Mesendoderm (in vitro differentiated cells): ENCODE data around the gene TCERG1L.

Source experiments
- DNase-seq: peaks from one replicate; pipeline ENCODE4 v3.0.0; 2013
- H2AK5ac ChIP-seq: 2 replicates; pipeline ENCODE4 v1.6.1; 2013; ENCODE audit warnings: low read length, inconsistent platforms
- H2BK120ac ChIP-seq: 2 replicates; pipeline ENCODE4 v1.6.1; 2013; ENCODE audit warnings: low read depth, mild to moderate bottlenecking, low read length, moderate library complexity, mixed read lengths
- H2BK15ac ChIP-seq: replicated peaks from 2 replicates; pipeline ENCODE4 v1.6.1; 2013; ENCODE audit warnings: low read depth, mild to moderate bottlenecking, moderate library complexity
- H2BK5ac ChIP-seq: 2 replicates; pipeline ENCODE4 v1.6.1; 2013; ENCODE audit warnings: low read length, inconsistent platforms
- H3K18ac ChIP-seq: 2 replicates; pipeline ENCODE4 v1.6.1; 2013; ENCODE audit warnings: mild to moderate bottlenecking, low read length, mixed read lengths
- H3K23ac ChIP-seq: one replicate; pipeline ENCODE4 v1.6.1; 2013; ENCODE audit warnings: low read length
- H3K27ac ChIP-seq: 2 replicates; pipeline ENCODE4 v1.5.1; 2013; ENCODE audit warnings: low read depth, mild to moderate bottlenecking, inconsistent platforms, low read length, moderate library complexity
- H3K27me3 ChIP-seq: 2 replicates; pipeline ENCODE4 v1.6.1; 2013; ENCODE audit warnings: low read length, control low read depth, mild to moderate bottlenecking, inconsistent platforms; ENCODE audit not compliant: insufficient read depth, poor library complexity
- H3K36me3 ChIP-seq: 2 replicates; pipeline ENCODE4 v1.6.1; 2013; ENCODE audit warnings: low read length, inconsistent platforms; ENCODE audit not compliant: control insufficient read depth, insufficient read depth
- H3K4ac ChIP-seq: one replicate; pipeline ENCODE4 v1.6.1; 2013; ENCODE audit warnings: low read depth, mild to moderate bottlenecking, low read length, moderate library complexity
- H3K4me1 ChIP-seq: 2 replicates; pipeline ENCODE4 v1.6.1; 2013; ENCODE audit warnings: low read depth, low read length, inconsistent platforms; ENCODE audit not compliant: control insufficient read depth
- H3K4me2 ChIP-seq: 2 replicates; pipeline ENCODE4 v1.6.1; 2013; ENCODE audit warnings: low read length
- H3K4me3 ChIP-seq: 2 replicates; pipeline ENCODE4 v1.5.1; 2013; ENCODE audit warnings: mild to moderate bottlenecking, low read length
- H3K56ac ChIP-seq: one replicate; pipeline ENCODE4 v1.6.1; 2013; ENCODE audit warnings: low read length
- H3K79me1 ChIP-seq: 2 replicates; pipeline ENCODE4 v1.6.1; 2013; ENCODE audit warnings: low read length, inconsistent platforms
- H3K79me2 ChIP-seq: 2 replicates; pipeline ENCODE4 v1.6.1; 2013; ENCODE audit warnings: mild to moderate bottlenecking, low read length; ENCODE audit not compliant: control insufficient read depth, insufficient read depth
- H3K9ac ChIP-seq: 2 replicates; pipeline ENCODE4 v1.6.1; 2013; ENCODE audit warnings: low read length, inconsistent platforms
- H4K5ac ChIP-seq: one replicate; pipeline ENCODE4 v1.6.1; 2013; ENCODE audit warnings: low read length
- H4K8ac ChIP-seq: one replicate; pipeline ENCODE4 v1.6.1; 2013; ENCODE audit warnings: low read depth, mild to moderate bottlenecking, control low read depth, low read length, moderate library complexity
- WGBS: extraction: QIAGEN DNeasy Blood & Tissue Kit; methylation state at CpG from one replicate; pipeline ENCODE4 v1.1.7; 2013; ENCODE audit warnings: low lambda C conversion rate, missing lambda C conversion rate; ENCODE audit not compliant: insufficient coverage; ENCODE audit errors: extremely low coverage; 5-methylcytosine and 5-hydroxymethylcytosine counted together

The TCERG1L gene

DNA sequence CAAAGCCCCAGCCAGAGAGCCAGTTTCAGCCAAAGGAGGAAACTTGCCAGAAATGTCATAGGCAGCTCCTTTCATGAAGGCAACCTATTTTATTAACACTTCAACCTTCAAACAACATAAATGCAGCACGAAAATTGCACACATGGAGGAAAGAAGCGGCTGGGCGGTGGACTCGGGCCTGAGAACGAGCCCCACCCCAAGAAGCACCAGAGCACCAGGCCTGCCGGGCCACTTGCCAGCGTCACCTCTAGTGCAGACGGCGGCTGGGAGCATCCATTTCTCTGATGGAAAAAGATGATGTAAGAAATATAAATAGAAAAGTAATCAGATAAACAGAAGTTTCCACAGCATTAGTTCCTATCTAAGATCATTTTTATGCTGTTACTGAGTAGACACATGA is 100.0 kb downstream of the TCERG1L start:
- no peak overlapping the region for H3K23ac ChIP-seq
- DNase-seq, result no peak
- no peak overlapping the region for H3K56ac ChIP-seq
- H3K4me1 ChIP-seq, result no peaks in the 10 kb centered on the region
- H3K79me2 ChIP-seq, result no peaks in the 10 kb centered on the region
- H3K18ac ChIP-seq, result no peak overlapping the region
- H2BK5ac ChIP-seq, result no peak overlapping the region
- H2AK5ac ChIP-seq, result no peak overlapping the region
- no peak overlapping the region for H2BK15ac ChIP-seq
- no peak overlapping the region for H3K4me3 ChIP-seq
- no peak overlapping the region for H3K27ac ChIP-seq
- H3K4me2 ChIP-seq, result no peak overlapping the region
- no peak overlapping the region for H4K5ac ChIP-seq
- H3K4ac ChIP-seq, result no peak overlapping the region
- H2BK120ac ChIP-seq, result no peak overlapping the region
- no peak overlapping the region for H4K8ac ChIP-seq
- no peaks in the 10 kb centered on the region for H3K27me3 ChIP-seq
- H3K79me1 ChIP-seq, result no peaks in the 10 kb centered on the region
- H3K9ac ChIP-seq, result no peak overlapping the region
- H3K36me3 ChIP-seq, result no peaks in the 10 kb centered on the region
- WGBS, result no CpG with 5 or more reads among the region's 9 CpGs

DNA sequence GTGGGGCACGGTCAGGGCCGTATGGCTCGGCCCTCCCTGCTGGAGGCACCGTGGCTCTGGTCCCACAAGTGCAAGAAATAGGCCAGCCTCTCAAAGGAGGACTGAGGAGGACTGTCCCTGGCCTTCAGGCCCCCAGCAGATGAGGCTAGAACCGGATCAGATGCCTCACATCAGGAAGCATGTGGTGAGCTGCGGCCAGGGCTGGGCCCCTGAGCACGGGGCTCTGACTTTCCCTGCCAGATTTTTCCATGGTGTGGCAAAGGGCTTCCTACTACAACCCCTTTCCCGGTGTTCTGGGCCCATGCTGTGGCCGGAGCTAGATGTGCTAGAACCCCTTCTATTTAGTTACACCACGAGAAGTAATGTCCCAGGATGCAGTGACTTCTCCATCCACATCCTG is 100.4 kb downstream of the TCERG1L start:
- Histone ChIP-seq H3K27me3 (no peaks in the 10 kb centered on the region), H3K9ac (no peak overlapping the region), H3K18ac (no peak overlapping the region), H2AK5ac (no peak overlapping the region), H2BK15ac (no peak overlapping the region), H3K4me2 (no peak overlapping the region), H3K27ac (no peak overlapping the region), H3K4me3 (no peak overlapping the region), H3K79me2 (no peaks in the 10 kb centered on the region), H4K8ac (no peak overlapping the region), H3K4me1 (no peaks in the 10 kb centered on the region), H2BK120ac (no peak overlapping the region), H4K5ac (no peak overlapping the region), H3K23ac (no peak overlapping the region), H3K4ac (no peak overlapping the region), H3K79me1 (no peaks in the 10 kb centered on the region), H3K56ac (no peak overlapping the region), H3K36me3 (no peaks in the 10 kb centered on the region), H2BK5ac (no peak overlapping the region)
- WGBS, result no CpG with 5 or more reads among the region's 10 CpGs
- DNase-seq, result no peak

DNA sequence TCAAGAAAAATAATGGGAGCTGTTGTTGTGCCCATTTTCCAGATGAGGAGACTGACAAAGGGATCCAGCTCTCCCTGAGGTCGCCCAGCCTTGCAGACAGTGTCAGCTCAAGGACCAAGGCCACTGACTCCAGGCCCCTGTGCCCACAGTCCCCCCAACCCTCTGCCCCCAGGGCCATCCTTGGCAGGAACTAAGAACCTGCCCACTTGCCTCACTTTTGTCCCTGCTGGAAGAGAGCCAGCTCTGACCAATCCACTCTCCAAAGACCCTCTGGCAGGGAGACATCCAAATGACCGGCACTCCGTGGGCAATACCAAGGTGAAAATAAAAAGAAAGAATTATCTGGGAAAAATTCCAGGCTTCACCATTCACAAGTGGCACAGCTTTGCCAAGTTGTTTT is 101.3 kb downstream of the TCERG1L start:
- Histone ChIP-seq H3K36me3 (no peaks in the 10 kb centered on the region), H2BK120ac (no peak overlapping the region), H3K56ac (no peak overlapping the region), H3K4ac (no peak overlapping the region), H4K8ac (no peak overlapping the region), H3K18ac (no peak overlapping the region), H3K27ac (no peak overlapping the region), H3K4me2 (no peak overlapping the region), H3K23ac (no peak overlapping the region), H3K79me1 (no peaks in the 10 kb centered on the region), H3K79me2 (no peaks in the 10 kb centered on the region), H4K5ac (no peak overlapping the region), H2BK5ac (no peak overlapping the region), H3K4me3 (no peak overlapping the region), H3K27me3 (no peaks in the 10 kb centered on the region), H2AK5ac (no peak overlapping the region), H3K9ac (no peak overlapping the region), H3K4me1 (no peaks in the 10 kb centered on the region), H2BK15ac (no peak overlapping the region)
- no CpG with 5 or more reads among the region's 3 CpGs for WGBS
- DNase-seq, result no peak

DNA sequence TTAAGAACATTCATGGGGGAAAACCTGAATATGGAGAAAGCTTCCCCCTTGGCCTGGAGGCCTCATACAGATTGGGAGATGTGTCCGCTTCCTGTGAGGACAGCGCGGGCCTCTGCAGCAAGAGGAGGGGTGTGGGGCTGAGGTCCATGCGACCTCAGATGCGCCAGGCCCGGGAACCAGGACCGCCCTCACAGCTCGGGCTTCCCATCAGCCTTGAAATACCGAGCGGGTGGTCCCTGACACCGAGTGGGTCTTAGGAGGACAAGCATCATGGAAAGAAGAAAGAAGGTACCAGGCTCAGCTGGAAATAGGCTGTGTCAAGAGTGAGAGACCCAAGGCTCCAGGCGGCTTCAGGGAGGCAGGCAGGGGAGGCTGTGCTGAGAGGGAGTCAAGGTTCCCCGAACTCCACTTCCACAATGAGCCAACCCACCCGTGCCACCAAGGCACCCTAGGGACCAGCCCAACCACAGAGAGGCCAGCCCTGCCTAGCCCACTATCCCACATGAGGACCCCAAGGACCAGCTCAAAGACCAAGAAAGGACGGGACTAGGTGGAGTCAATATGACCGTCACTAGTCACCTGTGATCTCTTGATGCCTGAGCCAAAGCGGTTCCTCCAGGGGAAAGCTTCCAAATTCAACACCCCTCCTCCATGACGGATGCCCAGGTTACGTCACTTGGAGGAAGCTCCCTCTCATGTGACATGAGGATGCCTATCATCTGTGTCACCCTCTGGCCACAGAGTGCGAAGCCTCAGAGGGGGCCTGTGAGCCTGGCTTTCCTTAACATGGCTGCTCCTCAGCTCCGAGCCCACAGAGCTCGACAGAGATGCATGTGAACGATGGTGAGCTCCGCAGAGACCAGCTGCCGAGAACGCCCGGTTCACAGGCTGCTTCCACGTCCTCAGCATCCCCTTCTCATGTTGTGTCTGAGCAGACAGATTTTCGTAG is 103.7 kb downstream of the TCERG1L start:
- Histone ChIP-seq H3K23ac (no peak overlapping the region), H3K4ac (no peak overlapping the region), H2BK120ac (no peak overlapping the region), H3K79me1 (no peaks in the 10 kb centered on the region), H2AK5ac (no peak overlapping the region), H3K79me2 (no peaks in the 10 kb centered on the region), H3K4me2 (no peak overlapping the region), H3K18ac (no peak overlapping the region), H3K4me1 (no peaks in the 10 kb centered on the region), H3K27ac (no peak overlapping the region), H3K4me3 (no peak overlapping the region), H3K9ac (no peak overlapping the region), H3K36me3 (no peaks in the 10 kb centered on the region), H3K27me3 (no peaks in the 10 kb centered on the region), H2BK15ac (no peak overlapping the region), H3K56ac (no peak overlapping the region), H2BK5ac (no peak overlapping the region), H4K5ac (no peak overlapping the region), H4K8ac (no peak overlapping the region)
- WGBS, result no CpG with 5 or more reads among the region's 29 CpGs
- peak; percentile 56 for DNase-seq

DNA sequence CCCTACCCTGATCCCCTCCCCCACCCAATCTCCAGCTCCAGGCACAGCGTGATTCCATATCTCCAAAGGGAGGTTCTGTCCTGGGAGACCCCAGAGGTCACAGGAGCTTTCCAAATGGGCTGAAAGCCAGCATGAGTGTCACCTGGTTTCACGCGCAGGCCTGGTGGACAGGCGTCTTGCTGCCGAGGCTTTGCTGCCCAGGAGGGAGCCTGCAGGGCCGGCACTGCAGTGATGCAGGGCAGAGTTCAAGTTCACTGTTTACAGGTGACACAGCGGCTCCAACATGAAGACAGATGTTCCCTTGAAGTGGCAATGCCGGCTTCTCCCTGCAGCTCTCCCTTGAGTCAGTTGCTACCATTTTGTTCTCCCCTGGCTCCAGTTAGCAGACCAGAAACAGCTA is 104.3 kb downstream of the TCERG1L start:
- Histone ChIP-seq H3K79me2 (no peaks in the 10 kb centered on the region), H3K9ac (no peak overlapping the region), H4K8ac (no peak overlapping the region), H3K18ac (no peak overlapping the region), H3K36me3 (no peaks in the 10 kb centered on the region), H3K4me2 (no peak overlapping the region), H2BK5ac (no peak overlapping the region), H3K27ac (no peak overlapping the region), H2BK120ac (no peak overlapping the region), H3K56ac (no peak overlapping the region), H3K23ac (no peak overlapping the region), H3K79me1 (no peaks in the 10 kb centered on the region), H3K27me3 (no peaks in the 10 kb centered on the region), H2AK5ac (no peak overlapping the region), H3K4ac (no peak overlapping the region), H3K4me1 (no peaks in the 10 kb centered on the region), H4K5ac (no peak overlapping the region), H2BK15ac (no peak overlapping the region), H3K4me3 (no peak overlapping the region)
- no CpG with 5 or more reads among the region's 8 CpGs for WGBS
- DNase-seq, result no peak
